Measurements from ENCODE around the gene SCGB1C1.
A peak's percentile ranks its signal among the peaks of the same experiment; 100 is the strongest.

Gene SCGB1C1

DNA sequence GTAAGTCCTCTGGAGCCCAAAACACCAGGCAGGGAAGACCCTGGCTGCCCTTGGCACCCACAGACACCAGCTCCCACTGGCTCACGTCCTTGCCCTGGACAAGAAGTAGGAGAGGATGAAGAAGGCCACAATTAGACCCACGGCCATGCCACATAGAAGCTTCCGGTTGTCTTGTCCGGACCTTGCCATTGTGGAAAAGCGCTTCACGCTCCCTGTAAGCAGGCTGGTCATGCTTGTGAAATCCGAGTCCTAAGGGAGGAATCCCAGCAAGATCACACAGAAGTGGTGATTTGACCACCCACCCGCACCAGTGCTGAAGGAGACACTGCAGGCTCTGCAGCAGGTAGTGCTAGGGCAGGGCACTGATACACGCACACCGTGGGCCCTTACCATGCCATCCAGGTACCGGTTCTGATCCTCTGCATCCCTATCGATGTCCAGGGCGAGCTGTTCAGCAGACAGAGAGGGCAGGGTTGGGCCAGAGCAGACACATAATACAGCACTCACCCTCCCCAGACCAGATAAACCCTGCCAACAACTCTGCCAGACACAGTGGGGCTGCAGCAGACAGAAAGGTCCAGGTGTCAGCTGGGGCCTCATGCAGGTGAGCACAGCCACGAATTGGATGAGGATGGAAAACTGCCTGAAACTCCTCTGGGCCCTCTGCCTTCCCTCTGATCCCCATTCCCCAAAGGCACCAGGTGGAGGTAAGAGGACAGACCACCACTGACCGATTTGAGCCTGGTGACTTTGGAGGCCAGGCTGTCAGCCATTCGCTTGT, 12.5 kb downstream of the SCGB1C1 start:
- no peak for DNase-seq (ENCODE audit: low spot score)

DNA sequence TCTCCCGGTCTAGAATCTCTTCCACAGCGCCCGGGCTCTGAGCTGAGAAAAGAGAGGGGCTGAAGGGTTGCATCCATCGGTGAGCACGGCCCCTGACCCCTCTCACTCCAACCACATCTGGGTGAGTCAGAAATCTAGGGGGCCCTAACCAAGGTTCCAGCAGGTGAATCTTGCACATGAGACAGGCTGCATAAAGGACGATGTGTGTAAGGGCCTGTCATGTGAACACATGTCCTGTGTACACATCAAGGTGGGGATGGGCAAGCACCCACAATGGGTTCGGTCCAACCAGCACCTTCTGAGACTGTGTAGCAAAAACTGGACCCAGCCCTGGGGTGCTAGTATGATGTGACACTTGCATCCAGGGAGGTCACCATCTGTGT, 13.1 kb downstream of the SCGB1C1 start:
- DNase-seq (ENCODE audit: low spot score): no peak

- DNase-seq (ENCODE audit: low spot score): peak; percentile 44
These were observed 13.8 kb downstream of the SCGB1C1 start for GRCh38 chr11:206526-207207.

DNA sequence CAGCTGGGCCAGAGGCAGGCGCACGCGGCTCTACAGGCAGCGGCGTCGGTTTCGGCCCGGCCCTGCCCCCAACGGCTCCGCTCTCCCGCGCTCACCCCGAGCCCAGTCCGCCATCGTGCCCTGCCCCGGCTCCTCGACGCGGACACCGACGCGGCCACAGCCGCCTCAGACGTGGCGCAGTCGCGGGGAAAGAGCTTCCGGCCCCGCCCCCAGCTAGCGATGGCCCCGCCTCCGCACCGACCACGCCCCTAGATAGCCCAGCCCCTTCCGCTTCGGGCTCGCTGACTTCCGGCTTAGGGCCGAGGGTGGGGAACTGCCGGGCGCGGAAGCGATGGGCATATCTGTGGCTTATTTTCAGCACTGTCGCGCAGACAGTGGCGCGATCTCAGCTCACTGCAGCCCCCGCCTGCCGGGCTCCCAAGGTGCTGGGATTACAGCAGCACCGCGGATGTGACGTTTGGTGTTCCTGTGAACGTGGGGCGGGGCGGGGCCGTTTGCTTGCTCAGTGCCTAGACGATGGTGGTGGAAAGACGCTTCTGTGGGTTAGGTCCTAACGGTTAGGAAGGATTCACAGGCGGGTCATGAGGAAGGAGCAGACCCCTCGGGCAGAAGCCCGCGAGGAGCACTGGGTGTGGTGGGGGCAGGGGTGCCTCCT, 14.5 kb downstream of the SCGB1C1 start, which contains the start of the genes BET1L and RIC8A:
Gene BET1L (minus strand): TSS at position 192 of the 655 bp plus-strand sequence. CDS start 78 bp downstream, at position 114.
Gene RIC8A (plus strand): TSS at position 501 of the 655 bp plus-strand sequence. CDS start 1,147 bp downstream, outside the sequence.
- DNase-seq (ENCODE audit: low spot score): peak; percentile 96

DNA sequence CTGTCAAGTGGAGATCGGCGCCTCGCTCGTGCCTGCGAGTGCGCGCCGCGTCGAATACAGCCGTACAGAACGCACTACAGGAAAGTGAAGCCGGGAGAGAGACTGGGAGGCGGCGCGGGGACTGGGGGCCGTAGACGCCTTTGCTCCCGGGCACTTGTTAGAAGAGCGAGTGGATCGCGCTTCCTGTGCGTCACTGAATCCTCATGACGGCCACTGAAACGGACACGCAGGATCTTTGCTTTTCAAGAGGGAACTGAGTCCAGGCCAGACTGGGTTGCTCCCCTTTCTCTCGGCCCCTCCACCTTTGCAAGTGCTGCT, 14.9 kb downstream of the SCGB1C1 start:
- peak; percentile 22 for DNase-seq (ENCODE audit: low spot score)

DNA sequence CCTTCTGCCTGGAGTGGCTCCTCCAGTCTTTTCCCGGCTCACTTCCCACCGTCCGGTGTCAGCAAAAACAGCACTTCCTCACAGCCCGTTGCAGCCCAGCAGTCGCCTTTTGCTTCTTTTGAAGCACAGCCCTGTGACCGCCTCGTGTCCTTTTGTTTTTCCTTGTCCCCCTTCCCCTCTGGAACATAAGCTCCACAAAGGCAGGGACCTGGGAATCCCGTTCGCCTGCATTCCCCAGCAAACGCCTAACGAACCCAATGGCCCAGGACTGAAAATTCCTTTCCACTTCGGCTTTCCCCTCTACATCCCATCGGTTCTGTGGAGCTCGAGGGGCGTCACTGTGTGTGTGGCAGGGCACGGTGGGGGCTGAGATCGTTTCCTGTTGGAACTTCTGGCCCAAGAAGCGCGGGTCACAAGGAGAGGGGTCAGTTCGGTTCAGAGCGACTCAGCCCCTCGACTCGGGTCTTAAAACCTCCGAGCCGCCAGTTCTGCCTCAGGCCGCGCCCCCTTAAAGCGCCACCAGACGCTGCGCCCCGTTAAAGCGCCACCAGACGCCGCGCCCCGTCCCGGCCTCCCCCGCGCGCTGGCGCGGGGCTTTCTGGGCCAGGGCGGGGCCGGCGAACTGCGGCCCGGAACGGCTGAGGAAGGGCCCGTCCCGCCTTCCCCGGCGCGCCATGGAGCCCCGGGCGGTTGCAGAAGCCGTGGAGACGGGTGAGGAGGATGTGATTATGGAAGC, 15.5 kb downstream of the SCGB1C1 start:
- peak; percentile 87 for DNase-seq (ENCODE audit: low spot score)

DNA sequence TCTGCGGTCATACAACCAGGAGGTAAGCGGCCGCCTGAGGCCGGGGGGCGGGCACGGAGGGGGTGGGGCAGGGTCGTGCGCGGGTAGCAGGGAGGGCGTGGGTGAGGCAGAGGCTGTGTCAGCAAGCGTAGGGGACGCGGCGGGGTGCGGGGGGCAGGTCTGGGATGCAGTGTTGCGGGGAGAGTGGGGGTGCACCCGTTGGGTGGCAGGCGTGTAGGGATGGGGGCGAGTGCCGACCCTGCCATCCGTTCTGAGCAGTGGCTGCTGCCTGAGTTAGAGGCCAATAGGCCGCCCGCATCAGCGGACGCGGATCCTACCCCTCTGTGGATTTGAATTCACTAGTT, 16.0 kb downstream of the SCGB1C1 start:
- no peak for DNase-seq (ENCODE audit: low spot score)

- DNase-seq (ENCODE audit: low spot score): peak; percentile 20
These were observed 16.6 kb downstream of the SCGB1C1 start for GRCh38 chr11:209275-210121.

- peak; percentile 83 for DNase-seq (ENCODE audit: low spot score)
These were observed 17.4 kb downstream of the SCGB1C1 start for GRCh38 chr11:210122-210802.

DNA sequence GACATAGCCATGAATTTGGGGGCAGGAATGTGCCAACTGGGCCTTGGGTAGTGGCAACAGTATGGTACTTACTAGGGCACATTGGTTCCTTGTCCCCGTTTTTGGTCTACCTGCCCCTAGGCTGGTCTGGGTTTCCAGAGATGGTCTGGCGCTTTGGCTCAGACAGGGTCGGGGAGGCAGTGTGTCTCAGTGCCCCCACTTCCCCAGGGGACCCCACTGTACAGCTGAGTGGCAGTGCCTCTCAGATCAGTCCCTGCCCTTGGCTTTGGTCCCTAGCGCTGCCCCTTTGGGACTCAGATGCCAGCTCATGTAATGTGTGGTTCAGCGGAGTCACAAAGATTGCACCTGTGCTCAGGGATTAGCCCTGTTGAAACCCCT, 17.9 kb downstream of the SCGB1C1 start:
- no peak for DNase-seq (ENCODE audit: low spot score)

DNA sequence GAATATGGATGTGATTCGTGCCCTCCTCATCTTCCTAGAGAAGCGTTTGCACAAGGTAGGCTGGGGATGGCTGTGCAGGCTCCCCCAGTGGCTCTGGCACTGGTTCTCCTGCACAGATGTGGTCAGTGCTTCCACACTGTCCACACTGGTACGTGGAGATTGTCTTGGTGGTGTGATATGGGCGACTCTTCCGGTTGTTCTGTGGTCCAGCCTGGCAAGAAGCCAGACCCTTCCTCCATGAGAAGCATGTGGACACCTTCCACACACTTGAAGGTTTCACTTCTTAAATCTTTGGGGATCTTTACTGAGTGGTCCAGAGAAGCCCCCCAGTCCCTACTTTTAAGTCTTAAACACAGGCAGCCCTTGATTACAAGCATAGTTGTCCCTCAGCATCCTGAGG, 18.4 kb downstream of the SCGB1C1 start:
- no peak for DNase-seq (ENCODE audit: low spot score)

DNA sequence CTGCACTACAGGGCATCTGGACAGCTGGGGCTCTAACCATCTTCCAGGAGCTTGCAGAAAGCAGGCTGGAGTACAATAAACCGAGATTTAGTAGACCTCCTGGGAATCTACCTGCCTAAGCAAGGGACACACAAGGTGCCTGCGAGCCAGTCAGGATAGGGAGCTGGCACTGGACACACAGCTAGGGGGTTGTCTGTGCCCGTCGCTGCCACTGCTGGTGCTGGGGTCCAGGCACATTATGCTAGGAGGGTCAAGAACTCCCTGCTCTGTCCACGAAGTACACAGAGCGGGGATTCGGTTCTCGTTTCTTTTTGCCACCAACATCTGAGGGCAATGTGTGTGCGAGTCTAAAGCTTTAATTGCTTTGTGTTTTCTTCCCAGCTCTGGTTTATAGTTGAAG, 18.9 kb downstream of the SCGB1C1 start:
- no peak for DNase-seq (ENCODE audit: low spot score)

DNA sequence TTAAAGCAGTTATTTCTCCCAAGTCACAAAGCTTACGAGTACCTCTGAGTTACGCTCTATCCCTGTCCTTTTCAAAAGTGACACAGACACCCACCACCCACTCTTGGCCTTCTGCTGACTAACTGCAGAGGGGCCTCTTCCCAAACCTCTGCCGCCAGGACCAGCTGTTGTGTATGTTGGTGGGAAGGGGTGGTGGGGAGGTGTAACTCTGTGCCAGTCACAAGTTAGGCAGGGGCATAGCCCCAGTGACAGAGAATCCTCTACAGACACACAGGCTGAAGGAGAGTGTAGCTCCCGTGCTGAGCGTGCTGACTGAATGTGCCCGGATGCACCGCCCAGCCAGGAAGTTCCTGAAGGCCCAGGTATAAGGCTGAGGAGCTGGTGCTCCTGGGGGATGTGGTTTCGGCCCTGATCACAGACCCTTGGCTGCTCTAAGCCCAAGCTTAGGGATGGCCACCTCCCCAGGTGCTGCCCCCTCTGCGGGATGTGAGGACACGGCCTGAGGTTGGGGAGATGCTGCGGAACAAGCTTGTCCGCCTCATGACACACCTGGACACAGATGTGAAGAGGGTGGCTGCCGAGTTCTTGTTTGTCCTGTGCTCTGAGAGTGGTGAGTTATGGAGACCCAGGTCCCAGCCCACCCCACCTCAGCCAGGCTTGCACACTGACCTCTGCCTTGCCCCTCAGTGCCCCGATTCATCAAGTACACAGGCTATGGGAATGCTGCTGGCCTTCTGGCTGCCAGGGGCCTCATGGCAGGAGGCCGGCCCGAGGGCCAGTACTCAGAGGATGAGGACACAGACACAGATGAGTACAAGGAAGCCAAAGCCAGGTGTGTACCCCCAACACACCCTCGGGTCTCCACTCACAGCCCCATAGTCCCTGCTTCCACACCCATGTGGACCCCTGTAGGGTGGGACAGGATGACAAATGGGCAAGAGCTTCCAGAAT, 19.5 kb downstream of the SCGB1C1 start:
- no peak for DNase-seq (ENCODE audit: low spot score)

DNA sequence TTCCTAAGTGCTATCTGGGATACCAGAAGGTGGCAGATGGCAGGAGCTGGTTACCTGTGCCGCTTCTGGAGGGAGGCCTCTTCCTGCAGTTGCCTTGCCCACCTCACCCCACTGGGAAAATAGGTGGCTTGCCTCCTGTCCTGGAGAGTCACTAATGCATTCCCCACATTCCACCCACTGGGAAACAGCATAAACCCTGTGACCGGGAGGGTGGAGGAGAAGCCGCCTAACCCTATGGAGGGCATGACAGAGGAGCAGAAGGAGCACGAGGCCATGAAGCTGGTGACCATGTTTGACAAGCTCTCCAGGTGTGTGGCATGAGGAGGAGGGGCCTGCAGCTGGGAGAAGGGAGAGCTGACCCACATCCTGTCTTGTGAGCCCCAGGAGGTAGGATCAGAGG, 20.2 kb downstream of the SCGB1C1 start:
- no peak for DNase-seq (ENCODE audit: low spot score)

DNA sequence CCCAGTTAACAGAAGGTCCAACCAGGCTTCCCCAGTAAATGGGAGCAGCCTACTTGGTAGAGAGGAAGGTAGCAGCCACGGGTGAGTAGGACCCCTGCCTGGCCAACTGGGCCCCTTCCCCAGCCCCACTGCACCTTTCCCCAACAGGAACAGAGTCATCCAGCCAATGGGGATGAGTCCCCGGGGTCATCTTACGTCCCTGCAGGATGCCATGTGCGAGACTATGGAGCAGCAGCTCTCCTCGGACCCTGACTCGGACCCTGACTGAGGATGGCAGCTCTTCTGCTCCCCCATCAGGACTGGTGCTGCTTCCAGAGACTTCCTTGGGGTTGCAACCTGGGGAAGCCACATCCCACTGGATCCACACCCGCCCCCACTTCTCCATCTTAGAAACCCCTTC, 21.2 kb downstream of the SCGB1C1 start:
- no peak for DNase-seq (ENCODE audit: low spot score)

DNA sequence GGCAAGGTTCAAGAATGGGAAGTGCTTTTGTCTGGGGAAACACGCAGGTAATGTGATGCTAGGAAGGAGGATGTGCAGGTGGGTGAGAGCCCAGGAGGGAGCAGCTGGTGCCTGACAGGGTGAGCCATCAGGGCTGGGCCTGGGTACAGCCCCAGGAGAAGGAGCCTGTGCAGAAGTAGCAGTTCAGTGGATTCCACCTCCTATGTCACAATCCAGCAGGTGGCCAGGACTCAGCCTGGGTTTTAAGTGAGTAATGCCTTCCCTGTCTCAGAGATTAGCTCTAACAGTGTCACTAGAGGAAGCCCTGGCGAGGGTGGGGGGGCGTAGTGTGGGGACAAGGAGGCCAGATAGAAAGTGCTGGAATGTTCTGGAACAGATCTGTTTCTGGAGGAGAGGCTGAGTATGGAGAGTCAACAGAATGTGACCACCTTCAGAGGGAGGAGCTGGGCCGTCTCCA, 22.7 kb downstream of the SCGB1C1 start:
- no peak for DNase-seq (ENCODE audit: low spot score)

DNA sequence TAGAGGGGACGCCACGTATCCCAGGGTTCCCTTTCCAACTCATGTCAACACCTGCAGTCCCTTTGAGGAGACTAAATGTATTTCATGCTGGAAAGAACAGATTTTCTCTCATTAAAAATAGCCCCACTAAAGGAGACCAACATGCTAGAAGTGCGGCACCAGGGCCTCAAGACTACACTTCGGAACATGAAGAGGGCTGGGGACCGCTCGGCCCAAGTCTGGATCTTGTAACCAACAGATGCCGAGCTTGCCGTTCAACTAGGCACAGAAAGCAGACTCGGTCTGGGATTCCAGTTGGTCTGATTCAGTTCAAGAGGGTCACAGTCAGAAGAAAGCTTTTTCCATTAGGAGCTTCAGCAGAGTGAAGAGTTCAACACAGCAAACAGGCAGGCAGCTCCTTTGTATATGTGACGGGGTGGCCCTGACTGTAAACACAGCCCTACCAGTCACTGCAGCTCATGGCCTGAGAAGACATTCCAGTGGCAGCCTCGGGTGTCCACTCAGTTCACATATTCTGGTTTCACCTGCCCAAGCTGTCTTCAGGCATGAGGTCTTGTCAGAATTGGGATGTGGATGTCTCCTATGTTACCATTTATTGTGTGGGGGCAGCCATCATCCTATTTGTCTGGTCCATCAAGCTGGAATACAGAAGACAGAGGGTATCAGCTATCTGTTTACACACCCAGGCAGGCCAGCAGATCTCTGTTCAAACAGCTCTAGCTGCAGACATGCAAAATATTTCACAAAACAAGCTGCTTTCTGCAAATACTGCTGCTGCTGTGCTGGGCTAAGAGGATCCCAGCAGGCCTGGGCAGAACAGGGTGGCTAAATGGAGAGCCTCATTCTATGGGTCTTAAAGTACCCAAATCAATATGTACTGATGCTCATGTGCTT, 23.4 kb downstream of the SCGB1C1 start:
- no peak for DNase-seq (ENCODE audit: low spot score)

DNA sequence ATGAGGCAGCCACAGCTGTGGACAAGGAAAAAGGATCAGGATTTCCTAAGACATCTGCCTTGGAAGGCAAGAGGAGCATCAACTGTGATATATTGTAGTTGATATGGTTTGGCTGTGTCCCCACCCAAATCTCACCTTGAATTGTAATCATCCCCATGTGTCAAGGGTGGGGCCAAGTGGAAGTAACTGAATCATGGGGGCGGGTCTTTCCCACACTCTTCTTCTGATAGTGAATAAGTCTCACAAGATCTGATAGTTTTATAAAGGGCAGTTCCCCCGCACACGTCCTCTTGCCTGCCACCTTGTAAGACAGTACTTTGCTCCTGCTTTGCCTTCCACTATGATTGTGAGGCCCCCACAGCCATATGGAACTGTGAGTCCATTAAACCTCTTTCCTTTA, 24.8 kb downstream of the SCGB1C1 start:
- no peak for DNase-seq (ENCODE audit: low spot score)

All from AG08395 (cell line).